Measurements from ENCODE around the gene MALAT1. TPM values are rescaled to one million over a fixed set of nuclear protein-coding genes. Genes with fewer than 3 reads are reported as not detected.
A peak's percentile ranks its signal among the peaks of the same experiment; 100 is the strongest.

MALAT1 gene
- total and polyA plus RNA-seq, 8 donors: 251 to 5,615 (median 2,750) TPM

- intact Hi-C loops (cut with DNase I): loop anchor here in 1 of 3 donors (5.0 kb wide), 1 partner anchor 82 kb away; the partner anchor contains the start of gene NEAT1
- Histone ChIP-seq H3K27ac (peak overlapping the region in 3 of 4 donors; percentile 4 to 99 (median 96)), H3K27me3 (no peaks in the 10 kb centered on the region), H3K9me3 (no peaks in the 10 kb centered on the region), H3K4me1 (peaks cover 4 to 21% (median 10%) of the 10 kb centered on the region in 3 donors), H3K36me3 (peaks cover 4 to 46% (median 23%) of the 10 kb centered on the region in 3 donors), H3K4me3 (peak overlapping the region; percentile 2 to 81 (median 72))
- ATAC-seq: peak in 2 of 4 donors; percentile 1
- TF ChIP-seq CTCF (IDR thresholded peaks at IDR 0.05): no peak
- no peak for DNase-seq
- no peak for FAIRE-seq
- 0% methylated on average over 3 of the region's 3 CpGs for WGBS, 2 donors
Measured at GRCh38 chr11:65503949-65504673, 5.3 kb downstream of the MALAT1 start.

DNA sequence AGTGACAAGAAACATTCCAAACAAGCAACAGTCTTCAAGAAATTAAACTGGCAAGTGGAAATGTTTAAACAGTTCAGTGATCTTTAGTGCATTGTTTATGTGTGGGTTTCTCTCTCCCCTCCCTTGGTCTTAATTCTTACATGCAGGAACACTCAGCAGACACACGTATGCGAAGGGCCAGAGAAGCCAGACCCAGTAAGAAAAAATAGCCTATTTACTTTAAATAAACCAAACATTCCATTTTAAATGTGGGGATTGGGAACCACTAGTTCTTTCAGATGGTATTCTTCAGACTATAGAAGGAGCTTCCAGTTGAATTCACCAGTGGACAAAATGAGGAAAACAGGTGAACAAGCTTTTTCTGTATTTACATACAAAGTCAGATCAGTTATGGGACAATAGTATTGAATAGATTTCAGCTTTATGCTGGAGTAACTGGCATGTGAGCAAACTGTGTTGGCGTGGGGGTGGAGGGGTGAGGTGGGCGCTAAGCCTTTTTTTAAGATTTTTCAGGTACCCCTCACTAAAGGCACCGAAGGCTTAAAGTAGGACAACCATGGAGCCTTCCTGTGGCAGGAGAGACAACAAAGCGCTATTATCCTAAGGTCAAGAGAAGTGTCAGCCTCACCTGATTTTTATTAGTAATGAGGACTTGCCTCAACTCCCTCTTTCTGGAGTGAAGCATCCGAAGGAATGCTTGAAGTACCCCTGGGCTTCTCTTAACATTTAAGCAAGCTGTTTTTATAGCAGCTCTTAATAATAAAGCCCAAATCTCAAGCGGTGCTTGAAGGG is 6.0 kb downstream of the MALAT1 start:
- H3K36me3 ChIP-seq: peaks cover 4 to 46% (median 23%) of the 10 kb centered on the region in 3 donors
- peaks cover 4 to 21% (median 10%) of the 10 kb centered on the region in 3 donors for H3K4me1 ChIP-seq
- no peak for ATAC-seq
- no peak for FAIRE-seq
- H3K27ac ChIP-seq: peak overlapping the region in 2 of 4 donors; percentile 96 to 99
- intact Hi-C loops (cut with DNase I): loop anchor here in 2 of 3 donors (5.0 kb wide), 2 partner anchors 33 to 83 kb away; partner anchors contain the start of gene NEAT1 (in 1 of the 2)
- TF ChIP-seq CTCF (IDR thresholded peaks at IDR 0.05): no peak
- no peaks in the 10 kb centered on the region for H3K27me3 ChIP-seq
- H3K4me3 ChIP-seq: peak overlapping the region; percentile 2 to 81 (median 72)
- WGBS, 2 donors: 6 to 9% methylated on average over 8 of the region's 8 CpGs
- peak in 2 of 6 donors; percentile 25 to 66 for DNase-seq
- H3K9me3 ChIP-seq: no peaks in the 10 kb centered on the region

- no peak for FAIRE-seq
- intact Hi-C loops (cut with DNase I): loop anchor here in 1 of 3 donors (5.0 kb wide), 1 partner anchor 33 kb away; no protein-coding TSS in a partner anchor
- peak overlapping the region in 2 of 4 donors; percentile 96 to 99 for H3K27ac ChIP-seq
Measured at GRCh38 chr11:65505466-65506289, 6.8 kb downstream of the MALAT1 start.

More at GRCh38 chr11:65505466-65506289, 6.8 kb downstream of the MALAT1 start:
- 31 to 34% methylated on average over 12 of the region's 12 CpGs for WGBS, 2 donors
- ATAC-seq (peak in 1 of 4 donors; percentile 0), DNase-seq (peak in 3 of 6 donors; percentile 40 to 75 (median 40))
- no peak for TF ChIP-seq CTCF (IDR thresholded peaks at IDR 0.05)
- Histone ChIP-seq H3K4me1 (peaks cover 4 to 21% (median 10%) of the 10 kb centered on the region in 3 donors), H3K9me3 (no peaks in the 10 kb centered on the region), H3K27me3 (no peaks in the 10 kb centered on the region), H3K4me3 (peak overlapping the region; percentile 2 to 81 (median 72)), H3K36me3 (peaks cover 4 to 46% (median 23%) of the 10 kb centered on the region in 3 donors)

All from pancreas (tissue), 10 donors.